ENCODE results near the gene PDSS1. TPM values are rescaled to one million over a fixed set of nuclear protein-coding genes. Genes with fewer than 3 reads are reported as not detected.

PDSS1 gene
- total RNA-seq, 2 donors from 2014 or later: 2.8 to 4.7 TPM

DNA sequence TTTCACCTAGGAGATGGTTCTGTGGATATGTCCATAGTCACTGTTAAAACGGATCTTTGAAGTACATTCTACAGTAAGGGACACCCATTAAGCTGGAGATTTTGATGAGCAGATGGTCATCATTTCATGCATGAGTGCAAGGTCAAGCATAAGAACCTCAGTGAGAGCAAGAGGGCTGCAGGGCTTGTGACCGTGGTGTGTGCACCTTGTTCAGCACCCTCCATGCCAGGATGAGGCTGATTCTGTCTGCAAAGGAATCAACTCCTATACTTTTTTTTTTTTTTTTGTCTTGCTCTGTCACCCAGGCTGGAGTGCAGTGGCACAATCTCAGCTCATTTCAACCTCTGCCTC, 17.6 kb downstream of the PDSS1 start:
- DNase-seq (ENCODE audit: low spot score): no peak
- peaks cover 19% of the 10 kb centered on the region for H3K36me3 ChIP-seq
- no peak overlapping the region for H3K4me3 ChIP-seq
- no peaks in the 10 kb centered on the region for H3K27me3 ChIP-seq
- TF ChIP-seq, protein P1, sequence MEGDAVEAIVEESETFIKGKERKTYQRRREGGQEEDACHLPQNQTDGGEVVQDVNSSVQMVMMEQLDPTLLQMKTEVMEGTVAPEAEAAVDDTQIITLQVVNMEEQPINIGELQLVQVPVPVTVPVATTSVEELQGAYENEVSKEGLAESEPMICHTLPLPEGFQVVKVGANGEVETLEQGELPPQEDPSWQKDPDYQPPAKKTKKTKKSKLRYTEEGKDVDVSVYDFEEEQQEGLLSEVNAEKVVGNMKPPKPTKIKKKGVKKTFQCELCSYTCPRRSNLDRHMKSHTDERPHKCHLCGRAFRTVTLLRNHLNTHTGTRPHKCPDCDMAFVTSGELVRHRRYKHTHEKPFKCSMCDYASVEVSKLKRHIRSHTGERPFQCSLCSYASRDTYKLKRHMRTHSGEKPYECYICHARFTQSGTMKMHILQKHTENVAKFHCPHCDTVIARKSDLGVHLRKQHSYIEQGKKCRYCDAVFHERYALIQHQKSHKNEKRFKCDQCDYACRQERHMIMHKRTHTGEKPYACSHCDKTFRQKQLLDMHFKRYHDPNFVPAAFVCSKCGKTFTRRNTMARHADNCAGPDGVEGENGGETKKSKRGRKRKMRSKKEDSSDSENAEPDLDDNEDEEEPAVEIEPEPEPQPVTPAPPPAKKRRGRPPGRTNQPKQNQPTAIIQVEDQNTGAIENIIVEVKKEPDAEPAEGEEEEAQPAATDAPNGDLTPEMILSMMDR (IDR thresholded peaks at IDR 0.05): no peak
- no peaks in the 10 kb centered on the region for H3K9me3 ChIP-seq
- no peak overlapping the region for H3K27ac ChIP-seq
- H3K4me1 ChIP-seq: no peaks in the 10 kb centered on the region

DNA sequence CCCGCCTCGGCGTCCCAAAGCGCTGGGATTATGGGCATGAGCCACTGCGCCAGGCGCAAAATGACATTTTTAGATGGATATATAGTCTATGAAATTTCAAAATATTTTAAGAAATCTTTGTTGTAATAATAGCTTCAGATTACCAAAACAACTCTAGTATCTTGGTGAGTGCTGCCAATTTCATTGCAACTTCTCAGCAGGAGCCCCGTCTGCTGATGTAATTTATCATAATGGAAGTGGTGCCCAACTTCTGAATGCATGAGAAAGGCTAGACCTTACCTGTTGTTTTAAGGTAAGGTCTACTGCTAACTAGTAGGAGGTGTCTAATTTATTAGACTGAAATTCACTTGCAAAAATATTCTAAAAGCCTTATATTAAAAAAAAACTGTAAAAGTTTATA, 20.0 kb downstream of the PDSS1 start:
- TF ChIP-seq, protein P1 (IDR thresholded peaks at IDR 0.05): no peak
- no peak for DNase-seq (ENCODE audit: low spot score)
- Histone ChIP-seq H3K4me3 (no peak overlapping the region), H3K9me3 (no peaks in the 10 kb centered on the region), H3K27me3 (no peaks in the 10 kb centered on the region), H3K27ac (no peak overlapping the region), H3K36me3 (peaks cover 11% of the 10 kb centered on the region), H3K4me1 (no peaks in the 10 kb centered on the region)

DNA sequence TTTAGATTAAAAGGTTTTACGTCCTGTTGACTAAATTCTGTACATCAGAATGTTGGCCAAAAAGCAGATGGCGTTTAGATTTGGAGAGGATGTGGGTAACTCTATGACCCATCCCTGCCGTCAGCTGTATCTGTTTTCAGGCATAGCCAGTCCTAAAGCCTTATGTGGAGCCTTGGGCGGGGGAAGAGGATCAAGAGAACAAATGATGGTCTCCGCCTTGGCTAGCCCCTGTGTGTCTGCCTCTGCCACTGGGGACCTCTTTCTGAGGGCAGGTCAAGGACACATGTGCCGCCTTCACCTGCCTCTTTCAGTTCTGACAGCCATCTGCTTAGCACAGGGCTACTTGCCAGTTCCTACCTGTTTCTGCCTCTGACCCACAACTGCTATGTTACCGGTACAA, 24.1 kb downstream of the PDSS1 start:
- H3K9me3 ChIP-seq: no peaks in the 10 kb centered on the region
- H3K27me3 ChIP-seq: no peaks in the 10 kb centered on the region
- H3K4me3 ChIP-seq: no peak overlapping the region
- H3K4me1 ChIP-seq: no peaks in the 10 kb centered on the region
- H3K27ac ChIP-seq: no peak overlapping the region
- TF ChIP-seq, protein P1 (IDR thresholded peaks at IDR 0.05): no peak
- no peak for DNase-seq (ENCODE audit: low spot score)
- peaks cover 21% of the 10 kb centered on the region for H3K36me3 ChIP-seq

DNA sequence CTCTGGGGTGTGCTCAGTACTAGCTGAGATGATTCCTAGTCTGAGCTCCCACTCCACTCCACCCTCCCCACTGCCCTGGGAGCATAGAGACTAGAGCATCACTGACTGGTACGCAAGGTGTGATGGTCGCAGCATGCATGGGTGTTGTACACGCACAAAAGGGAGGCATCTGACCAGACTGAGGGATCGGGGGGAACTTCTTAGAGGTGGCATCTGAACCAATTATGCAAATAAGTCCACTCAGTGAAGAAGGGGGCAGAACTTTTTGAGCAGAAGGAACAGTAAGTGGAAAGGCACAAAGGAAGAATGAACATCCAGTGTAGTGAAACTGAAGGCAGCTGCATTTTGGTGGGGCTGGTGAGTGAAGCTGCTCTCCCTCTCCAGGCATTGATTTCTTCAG, 25.5 kb downstream of the PDSS1 start:
- Histone ChIP-seq H3K4me1 (no peaks in the 10 kb centered on the region), H3K36me3 (peaks cover 12% of the 10 kb centered on the region), H3K4me3 (no peak overlapping the region), H3K27ac (no peak overlapping the region), H3K9me3 (no peaks in the 10 kb centered on the region), H3K27me3 (no peaks in the 10 kb centered on the region)
- no peak for DNase-seq (ENCODE audit: low spot score)
- TF ChIP-seq, protein P1 (IDR thresholded peaks at IDR 0.05): no peak

DNA sequence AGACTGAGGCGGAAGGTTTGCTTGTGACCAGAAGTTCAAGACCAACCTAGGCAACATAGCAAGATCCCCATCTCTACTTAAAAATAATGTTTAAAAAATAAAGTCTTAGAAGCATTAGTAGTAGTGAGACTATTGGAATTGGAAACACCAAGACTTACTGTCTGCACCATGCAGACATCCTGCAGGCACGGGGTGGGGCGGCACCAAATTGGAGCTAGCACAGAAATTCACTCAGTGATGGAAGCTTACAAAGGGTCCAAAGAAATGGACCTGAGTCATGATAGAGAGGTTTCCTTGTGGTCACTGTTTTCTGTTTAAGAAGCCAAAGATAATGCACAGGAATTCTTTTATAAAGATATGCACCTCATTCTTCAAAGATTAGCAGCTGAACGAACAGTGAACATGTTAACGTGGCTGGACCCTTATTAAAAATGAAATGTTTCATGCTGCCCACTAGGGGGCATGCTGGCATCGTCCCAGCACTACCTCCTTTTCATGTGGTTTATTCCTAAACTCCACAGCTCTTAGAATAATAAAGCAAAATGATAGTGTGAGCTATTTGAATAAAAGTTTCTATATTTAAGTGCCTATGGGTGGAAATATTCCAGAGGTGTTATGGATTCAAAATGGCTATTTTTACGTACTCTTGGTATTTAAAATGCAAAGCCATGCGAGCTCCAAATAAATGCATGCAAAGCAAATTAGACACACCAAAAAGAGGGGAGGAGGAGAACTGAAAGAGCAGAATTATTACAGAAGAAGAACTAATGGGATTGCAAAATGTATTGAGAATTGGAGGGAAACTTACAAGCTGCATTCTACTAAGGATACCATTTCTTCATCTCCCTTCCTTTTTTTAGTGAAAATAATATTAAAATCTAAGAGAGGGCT, 28.6 kb downstream of the PDSS1 start:
- Histone ChIP-seq H3K4me3 (no peak overlapping the region), H3K9me3 (no peaks in the 10 kb centered on the region), H3K27me3 (no peaks in the 10 kb centered on the region), H3K4me1 (no peaks in the 10 kb centered on the region), H3K36me3 (peaks cover 18% of the 10 kb centered on the region), H3K27ac (no peak overlapping the region)
- no peak for DNase-seq (ENCODE audit: low spot score)
- TF ChIP-seq, protein P1 (IDR thresholded peaks at IDR 0.05): peak; percentile 64 to 88

DNA sequence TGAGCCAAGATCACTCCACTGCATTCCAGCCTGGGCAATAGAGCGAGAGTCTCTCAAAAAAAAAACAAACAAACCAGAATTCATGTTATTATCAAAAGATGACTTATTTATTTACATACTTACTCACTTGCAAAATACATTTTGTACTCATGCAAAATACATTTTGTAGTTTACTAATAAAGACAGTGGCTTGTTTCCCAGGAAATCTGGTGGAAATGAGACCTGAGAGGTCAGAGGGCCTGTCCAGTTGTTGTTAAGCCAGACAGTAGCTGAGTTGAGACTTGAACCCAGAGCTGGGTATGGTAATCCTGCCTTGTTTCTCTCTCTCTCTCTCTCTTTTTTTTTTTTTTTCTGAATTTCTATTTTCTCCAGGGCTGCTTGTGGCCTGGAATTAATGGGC, 29.5 kb downstream of the PDSS1 start:
- H3K4me1 ChIP-seq: no peaks in the 10 kb centered on the region
- no peaks in the 10 kb centered on the region for H3K9me3 ChIP-seq
- no peak for DNase-seq (ENCODE audit: low spot score)
- H3K27me3 ChIP-seq: no peaks in the 10 kb centered on the region
- no peak overlapping the region for H3K4me3 ChIP-seq
- peaks cover 19% of the 10 kb centered on the region for H3K36me3 ChIP-seq
- H3K27ac ChIP-seq: no peak overlapping the region
- TF ChIP-seq, protein P1 (IDR thresholded peaks at IDR 0.05): no peak

Measured in right atrium auricular region (tissue), 2 donors.